HCT116 (cell line): ENCODE measurements around the gene CRY2. TPM values are rescaled to one million over a fixed set of nuclear protein-coding genes. Genes with fewer than 3 reads are reported as not detected.

Experiments
- ATAC-seq: fragments of 200-7000 bp; cut with Tn5 transposase; 2 replicates; pipeline ENCODE4 v1.9.1; 2020; ENCODE audit warnings: mild to moderate bottlenecking, moderate library complexity
- BruUV-seq: library from RNA; stranded (reverse); fragments of 400-500 nt; replicated peaks from 2 replicates; lab custom pipeline; 2021; lab: Mats Ljungman, UMichigan
- CTCF ChIA-PET: fragments of 300-600 bp; sonication (Branson Sonifier 250); formaldehyde crosslinking; loops from one replicate; lab custom pipeline; 2021; ENCODE audit warnings: antibody characterized with exemption; lab: Charles Lee
- POLR2A ChIA-PET: fragments of 300-600, 350-600 bp; sonication (Branson Sonifier 250); formaldehyde crosslinking; loops from one replicate; lab custom pipeline; 2021; ENCODE audit warnings: antibody characterized with exemption; lab: Charles Lee
- RAD21 ChIA-PET, 2 experiments: fragments of 300-600 bp; sonication (Branson Sonifier 250); formaldehyde crosslinking; loops; one replicate each; lab custom pipeline; 2023; ENCODE audit warnings: low total read pairs in 2 of 2; ENCODE audit not compliant: uncharacterized antibody in 2 of 2, unreplicated experiment in 2 of 2, low non-redundant PET in 1 of 2; lab: Charles Lee
- DNase-seq: peaks from one replicate; pipeline ENCODE4 v3.0.0-alpha.2; 2010; ENCODE audit warnings: low read depth, low spot score
- H2AFZ ChIP-seq: fragments of 200-600 bp; shearing (Covaris generic), sonication (generic); 2 replicates; pipeline ENCODE4 v1.6.1; 2017; ENCODE audit warnings: low read depth, mixed run types, mixed read lengths, antibody characterized with exemption, low read length; ENCODE audit not compliant: poor library complexity, severe bottlenecking
- H3K27ac ChIP-seq: 2 replicates; pipeline ENCODE4 v1.5.1; 2012; ENCODE audit warnings: low read depth, low read length
- H3K27me3 ChIP-seq: fragments of 200-600 bp; sonication (generic); 2 replicates; pipeline ENCODE4 v1.6.1; 2016; ENCODE audit warnings: mixed run types, low read length, mixed read lengths; ENCODE audit not compliant: insufficient read depth
- H3K36me3 ChIP-seq, 2 experiments: fragments of 200-500 bp in 1 of 2; fragments of 200-600 bp in 1 of 2; sonication (Bioruptor generic) in 1 of 2; sonication (generic) in 1 of 2; 2 replicates each; pipeline versions ENCODE4 v1.5.1 to v1.6.1; 2014 to 2016; ENCODE audit warnings: low read length in 2 of 2, inconsistent platforms in 1 of 2, mixed read lengths in 1 of 2, mixed run types in 1 of 2; ENCODE audit not compliant: insufficient read depth in 2 of 2, control insufficient read depth in 1 of 2
- H3K4me1 ChIP-seq, 2 experiments: fragments of 200-600 bp in 1 of 2; sonication (generic) in 1 of 2; 2 replicates each; pipeline versions ENCODE4 v1.5.1 to v1.6.1; 2012 to 2017; ENCODE audit warnings: low read length in 2 of 2, inconsistent platforms in 1 of 2, mild to moderate bottlenecking in 1 of 2, mixed read lengths in 1 of 2, mixed run types in 1 of 2, moderate library complexity in 1 of 2; ENCODE audit not compliant: insufficient read depth in 2 of 2, control insufficient read depth in 1 of 2
- H3K4me2 ChIP-seq: fragments of 200-600 bp; sonication (generic); 2 replicates; pipeline ENCODE4 v1.6.1; 2017; ENCODE audit warnings: mixed run types, low read length, mixed read lengths
- H3K4me3 ChIP-seq, 2 experiments: fragments of 200-600 bp in 1 of 2; sonication (generic) in 1 of 2; replicated peaks in 1 of 2; 2 replicates each; pipeline ENCODE4 v1.5.1; 2011 to 2016; ENCODE audit warnings: low read length in 2 of 2, control low read depth in 1 of 2, low read depth in 1 of 2, mild to moderate bottlenecking in 1 of 2, mixed read lengths in 1 of 2, mixed run types in 1 of 2
- H3K79me2 ChIP-seq: fragments of 200-600 bp; sonication (generic); 2 replicates; pipeline ENCODE4 v1.6.1; 2017; ENCODE audit warnings: mild to moderate bottlenecking, mixed run types, low read length, moderate library complexity, mixed read lengths; ENCODE audit not compliant: insufficient read depth
- H3K9ac ChIP-seq: fragments of 200-600 bp; sonication (generic); 2 replicates; pipeline ENCODE4 v1.6.1; 2016; ENCODE audit warnings: low read length, mixed read lengths
- H3K9me2 ChIP-seq: fragments of 200-600 bp; sonication (generic), shearing (Covaris generic); 2 replicates; pipeline ENCODE4 v1.6.1; 2017; ENCODE audit warnings: mixed run types, mild to moderate bottlenecking, moderate library complexity; ENCODE audit not compliant: insufficient read depth
- H3K9me3 ChIP-seq, 2 experiments: fragments of 200-500 bp in 1 of 2; fragments of 200-600 bp in 1 of 2; sonication (Bioruptor generic) in 1 of 2; sonication (generic) in 1 of 2; 2 replicates each; pipeline ENCODE4 v1.6.1; 2014 to 2017; ENCODE audit warnings: low read length in 2 of 2, mixed read lengths in 2 of 2, inconsistent platforms in 1 of 2, low read depth in 1 of 2, mild to moderate bottlenecking in 1 of 2, mixed run types in 1 of 2, moderate library complexity in 1 of 2; ENCODE audit not compliant: control insufficient read depth in 1 of 2, insufficient read depth in 1 of 2
- H4K20me1 ChIP-seq: fragments of 200-600 bp; sonication (generic), shearing (Covaris generic); 2 replicates; pipeline ENCODE4 v1.6.1; 2017; ENCODE audit warnings: mixed run types, mild to moderate bottlenecking, moderate library complexity; ENCODE audit not compliant: insufficient read depth
- CBX3 ChIP-seq: IDR thresholded peaks from 2 replicates; pipeline ENCODE4 v1.6.1; 2012; ENCODE audit warnings: low read depth
- EGR1 ChIP-seq: IDR thresholded peaks from 2 replicates; pipeline ENCODE4 v1.6.1; 2012; ENCODE audit warnings: low read depth
- FOSL1 ChIP-seq: IDR thresholded peaks from 2 replicates; pipeline ENCODE4 v1.6.1; 2012; ENCODE audit warnings: low read depth
- POLR2A ChIP-seq: IDR thresholded peaks from 2 replicates; pipeline ENCODE4 v1.7.0; 2011; ENCODE audit warnings: borderline replicate concordance; ENCODE audit not compliant: insufficient read depth, insufficient read length; ENCODE audit errors: extremely low read depth
- TCF7L2 ChIP-seq: IDR thresholded peaks from 2 replicates; pipeline ENCODE4 v1.7.0; 2011; ENCODE audit warnings: borderline replicate concordance, inconsistent platforms; ENCODE audit not compliant: insufficient read depth, insufficient read length; ENCODE audit errors: extremely low read depth
- ZBTB33 ChIP-seq: IDR thresholded peaks from 2 replicates; pipeline ENCODE4 v1.6.1; 2011; ENCODE audit warnings: mild to moderate bottlenecking, low read length, moderate library complexity; ENCODE audit not compliant: insufficient replicate concordance; ENCODE audit errors: extremely low read depth
- ZNF274 ChIP-seq: fragments of 200-500 bp; sonication (Bioruptor generic); IDR thresholded peaks from 2 replicates; pipeline ENCODE4 v1.6.1; 2014; ENCODE audit warnings: mild to moderate bottlenecking, low read depth, low read length, inconsistent platforms
- intact Hi-C: fragments of 100-400 bp; cut with micrococcal nuclease; formaldehyde crosslinking; loops from 2 replicates; pipeline ENCODE4 v1.10.0; 2022
- total RNA-seq: library from RNA; stranded (reverse); gene quantifications from one replicate; pipeline ENCODE4 v1.2.1, GENCODE V29; 2021; ENCODE audit not compliant: unreplicated experiment

CRY2 gene
- total RNA-seq, 1 experiment from 2014 or later, result 18.0 TPM

- Histone ChIP-seq H3K9ac (no peak overlapping the region), H3K79me2 (no peaks in the 10 kb centered on the region), H3K9me3 (no peaks in the 10 kb centered on the region), H3K36me3 (peaks cover 9 to 20% of the 10 kb centered on the region in 2 experiments; a peak in 2 of 4 replicates), H3K4me3 (no peak overlapping the region), H4K20me1 (no peaks in the 10 kb centered on the region), H3K27ac (no peak overlapping the region), H3K4me1 (peaks cover 0 to 4% of the 10 kb centered on the region in 2 experiments; a peak in 1 of 4 replicates), H2AFZ (no peak overlapping the region), H3K4me2 (no peak overlapping the region), H3K27me3 (no peaks in the 10 kb centered on the region), H3K9me2 (no peaks in the 10 kb centered on the region)
- ChIA-PET CTCF (no interaction called here), RAD21 (no interaction called here), POLR2A (no interaction called here)
- DNase-seq (no peak), ATAC-seq (no peak)
- intact Hi-C loops, result no loop called here
- BruUV-seq, result no TSS peak
- TF ChIP-seq EGR1, result no peak
- no peak for TF ChIP-seq ZNF274
- no peak for TF ChIP-seq POLR2A
- no peak for TF ChIP-seq FOSL1
These were observed 23.4 kb downstream of the CRY2 start for GRCh38 chr11:45870706-45871105.

- TF ChIP-seq CBX3 (no peak), ZBTB33 (no peak), TCF7L2 (no peak)
- Histone ChIP-seq H3K27ac (no peak overlapping the region), H4K20me1 (no peaks in the 10 kb centered on the region), H3K4me2 (no peak overlapping the region), H3K9ac (no peak overlapping the region), H3K9me2 (no peaks in the 10 kb centered on the region), H3K4me3 (no peak overlapping the region), H3K4me1 (peaks cover 0 to 4% of the 10 kb centered on the region in 2 experiments; a peak in 1 of 4 replicates), H2AFZ (no peak overlapping the region), H3K27me3 (no peaks in the 10 kb centered on the region), H3K36me3 (peaks cover 9 to 23% of the 10 kb centered on the region in 2 experiments; a peak in 2 of 4 replicates), H3K9me3 (no peaks in the 10 kb centered on the region), H3K79me2 (no peaks in the 10 kb centered on the region)
- ChIA-PET CTCF (interaction anchor here (0.8 to 2.1 kb wide), 6 partner anchors 21 to 372 kb away, joined by 3 to 6 read pairs (median 4); no protein-coding TSS in a partner anchor), RAD21 (no interaction called here), POLR2A (no interaction called here)
- BruUV-seq, result no TSS peak
- no peak for ATAC-seq
- intact Hi-C loops, result loop anchor here (1.0 to 2.0 kb wide), 2 partner anchors 135 to 443 kb away; no protein-coding TSS in a partner anchor
- no peak for DNase-seq
These were observed 24.4 kb downstream of the CRY2 start for GRCh38 chr11:45871638-45872037.
